ENCODE data around the gene SLC7A7. TPM values are rescaled to one million over a fixed set of nuclear protein-coding genes. Genes with fewer than 3 reads are reported as not detected.

The SLC7A7 gene
- total and polyA plus RNA-seq, 12 donors = 4.0 to 30.5 (median 17.7) TPM

DNA sequence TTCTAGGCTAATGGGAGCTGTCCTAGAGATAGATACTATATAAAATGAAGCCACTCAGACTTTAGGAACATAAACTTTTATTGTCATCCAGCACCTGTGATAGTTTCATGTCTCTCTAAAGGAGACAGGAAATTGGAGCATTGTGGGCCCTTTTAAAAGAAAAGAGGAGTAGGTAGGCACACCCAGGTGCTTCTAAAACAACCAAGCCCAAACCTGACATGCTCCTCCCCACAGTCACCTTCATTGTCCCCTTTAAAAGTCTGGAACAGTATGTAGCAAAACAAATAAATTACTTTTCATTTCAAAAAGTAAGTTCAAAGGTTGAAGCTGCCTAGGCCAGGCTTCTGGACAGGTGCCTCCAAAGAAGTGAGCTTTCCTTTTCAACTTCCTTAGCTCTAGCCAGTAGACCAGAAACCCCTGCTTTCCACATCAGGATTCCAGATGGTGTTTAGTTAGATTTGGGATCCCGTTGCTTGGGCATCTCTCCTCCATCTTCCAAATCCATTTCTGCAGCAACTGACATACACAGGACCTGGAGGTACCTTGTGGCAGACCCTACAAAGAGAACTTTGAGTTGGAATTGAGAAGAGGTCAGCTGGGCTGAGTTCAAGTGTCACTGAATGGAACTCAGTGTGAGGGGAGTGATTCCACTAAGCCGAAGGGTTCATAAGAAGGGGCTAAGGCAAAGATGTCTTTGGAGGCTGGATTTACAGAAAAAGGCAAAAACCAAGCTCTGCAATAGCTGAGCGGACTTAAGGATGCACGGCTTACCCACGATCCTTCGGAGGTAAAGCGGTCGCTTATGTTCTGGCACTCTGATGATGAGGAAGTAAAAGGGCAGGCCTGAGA, 41.8 kb downstream of the SLC7A7 start:
- Histone ChIP-seq H3K9me3 (replicated peaks in 1 of 3) (no peaks in the 10 kb centered on the region), H3K27me3 (no peaks in the 10 kb centered on the region), H3K4me3 (no peak overlapping the region), H3K36me3 (replicated peaks in 1 of 2) (peaks cover 4 to 58% of the 10 kb centered on the region in 2 donors), H3K27ac (no peak overlapping the region), H3K4me1 (replicated peaks in 1 of 2) (peaks cover 0 to 22% of the 10 kb centered on the region in 2 donors)
- peak in 1 of 7 donors; percentile 45 for DNase-seq
- 91 to 96% (median 94%) methylated on average over 8 of the region's 8 CpGs for WGBS, 4 donors
- no peak for TF ChIP-seq POLR2A (IDR thresholded peaks at IDR 0.05)
- TF ChIP-seq, protein P1, sequence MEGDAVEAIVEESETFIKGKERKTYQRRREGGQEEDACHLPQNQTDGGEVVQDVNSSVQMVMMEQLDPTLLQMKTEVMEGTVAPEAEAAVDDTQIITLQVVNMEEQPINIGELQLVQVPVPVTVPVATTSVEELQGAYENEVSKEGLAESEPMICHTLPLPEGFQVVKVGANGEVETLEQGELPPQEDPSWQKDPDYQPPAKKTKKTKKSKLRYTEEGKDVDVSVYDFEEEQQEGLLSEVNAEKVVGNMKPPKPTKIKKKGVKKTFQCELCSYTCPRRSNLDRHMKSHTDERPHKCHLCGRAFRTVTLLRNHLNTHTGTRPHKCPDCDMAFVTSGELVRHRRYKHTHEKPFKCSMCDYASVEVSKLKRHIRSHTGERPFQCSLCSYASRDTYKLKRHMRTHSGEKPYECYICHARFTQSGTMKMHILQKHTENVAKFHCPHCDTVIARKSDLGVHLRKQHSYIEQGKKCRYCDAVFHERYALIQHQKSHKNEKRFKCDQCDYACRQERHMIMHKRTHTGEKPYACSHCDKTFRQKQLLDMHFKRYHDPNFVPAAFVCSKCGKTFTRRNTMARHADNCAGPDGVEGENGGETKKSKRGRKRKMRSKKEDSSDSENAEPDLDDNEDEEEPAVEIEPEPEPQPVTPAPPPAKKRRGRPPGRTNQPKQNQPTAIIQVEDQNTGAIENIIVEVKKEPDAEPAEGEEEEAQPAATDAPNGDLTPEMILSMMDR (IDR thresholded peaks at IDR 0.05) = no peak
- intact Hi-C loops (cut with DNase I) = loop anchor here in 1 of 2 donors (10.0 kb wide), 1 partner anchor 81 kb away; no protein-coding TSS in a partner anchor

DNA sequence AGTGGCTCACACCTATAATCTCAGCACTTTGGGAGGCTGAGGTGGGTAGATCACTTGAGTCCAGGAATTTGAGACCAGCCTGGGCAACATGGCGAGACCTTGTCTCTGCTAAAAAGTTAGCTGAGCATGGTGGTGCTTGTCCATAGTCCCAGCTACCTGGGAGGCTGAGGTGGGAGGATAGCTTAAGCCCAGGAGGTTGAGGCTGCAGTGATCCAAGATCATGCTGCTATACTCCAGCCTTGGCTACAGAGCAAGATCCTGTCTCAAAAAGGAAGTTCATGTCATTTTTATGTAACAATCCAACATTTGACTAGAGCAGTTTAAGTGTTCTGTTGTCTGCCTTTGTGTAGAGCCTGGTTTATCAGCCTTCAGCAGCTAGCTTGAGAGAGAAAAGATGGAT, 42.5 kb downstream of the SLC7A7 start:
- Histone ChIP-seq H3K4me1 (replicated peaks in 1 of 2) (peaks cover 2 to 22% of the 10 kb centered on the region in 2 donors), H3K4me3 (no peak overlapping the region), H3K27me3 (no peaks in the 10 kb centered on the region), H3K27ac (no peak overlapping the region), H3K36me3 (replicated peaks in 1 of 2) (peaks cover 4 to 64% of the 10 kb centered on the region in 2 donors), H3K9me3 (replicated peaks in 1 of 3) (no peaks in the 10 kb centered on the region)
- DNase-seq = no peak
- TF ChIP-seq, protein P1 (IDR thresholded peaks at IDR 0.05) = no peak
- TF ChIP-seq POLR2A (IDR thresholded peaks at IDR 0.05) = no peak
- intact Hi-C loops (cut with DNase I) = loop anchor here in 1 of 2 donors (10.0 kb wide), 1 partner anchor 82 kb away; no protein-coding TSS in a partner anchor
- WGBS, 4 donors = 98 to 100% (median 100%) methylated on average over 1 of the region's 1 CpG

DNA sequence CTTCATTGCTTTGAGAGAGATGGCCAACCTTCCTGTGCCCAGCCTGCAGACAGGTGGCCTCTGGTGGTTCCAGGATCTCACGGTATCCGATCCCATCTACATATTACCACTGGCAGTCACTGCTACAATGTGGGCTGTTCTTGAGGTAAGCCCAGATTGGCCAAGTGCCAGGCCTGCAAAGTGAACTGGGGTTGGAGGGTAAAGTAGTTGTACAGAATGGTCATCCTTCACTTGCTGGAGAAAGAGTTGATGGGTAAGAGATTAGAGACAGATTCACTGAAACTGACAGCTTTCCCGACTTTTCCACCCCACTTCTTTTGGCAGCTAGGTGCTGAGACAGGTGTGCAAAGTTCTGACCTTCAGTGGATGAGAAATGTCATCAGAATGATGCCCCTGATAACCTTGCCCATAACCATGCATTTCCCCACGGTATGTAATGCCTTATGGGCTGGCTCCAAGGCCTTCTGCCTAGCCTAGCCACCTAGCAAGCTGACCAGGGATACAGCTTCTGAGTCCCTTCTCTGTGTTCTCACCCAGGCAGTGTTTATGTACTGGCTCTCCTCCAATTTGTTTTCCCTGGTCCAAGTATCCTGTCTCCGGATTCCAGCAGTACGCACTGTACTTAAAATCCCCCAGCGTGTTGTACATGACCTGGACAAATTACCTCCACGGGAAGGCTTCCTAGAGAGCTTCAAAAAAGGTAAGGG, 44.6 kb downstream of the SLC7A7 start:
- Histone ChIP-seq H3K4me1 (replicated peaks in 1 of 2) (peaks cover 12 to 25% of the 10 kb centered on the region in 2 donors), H3K9me3 (replicated peaks in 1 of 3) (no peaks in the 10 kb centered on the region), H3K27ac (no peak overlapping the region), H3K36me3 (replicated peaks in 1 of 2) (peaks cover 4 to 61% of the 10 kb centered on the region in 2 donors), H3K4me3 (no peak overlapping the region), H3K27me3 (no peaks in the 10 kb centered on the region)
- WGBS, 4 donors = 80 to 87% (median 86%) methylated on average over 8 of the region's 8 CpGs
- DNase-seq = no peak
- TF ChIP-seq POLR2A (IDR thresholded peaks at IDR 0.05) = no peak
- TF ChIP-seq, protein P1 (IDR thresholded peaks at IDR 0.05) = no peak
- intact Hi-C loops (cut with DNase I) = loop anchor here in 1 of 2 donors (10.0 kb wide), 1 partner anchor 84 kb away; no protein-coding TSS in a partner anchor

DNA sequence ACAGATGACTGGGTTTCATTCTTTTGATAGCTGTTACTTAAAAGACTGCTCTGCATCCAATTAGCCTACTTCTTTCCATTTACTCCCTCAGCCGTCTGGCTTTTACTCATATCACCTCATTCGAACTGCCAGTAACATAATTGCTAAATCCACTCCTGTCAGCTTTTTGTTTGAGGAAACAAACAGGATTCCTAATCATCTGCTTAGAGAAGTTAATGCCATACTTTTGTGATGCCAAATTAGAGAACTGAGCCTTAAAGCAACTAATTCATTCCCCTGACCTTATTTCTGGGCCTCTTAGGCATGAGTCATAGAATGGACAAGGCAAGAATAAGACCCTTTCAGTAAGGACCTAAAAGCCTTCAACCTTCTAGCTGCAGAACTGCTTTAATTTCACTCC, 45.9 kb downstream of the SLC7A7 start:
- intact Hi-C loops (cut with DNase I) = no loop called here
- no peaks in the 10 kb centered on the region for H3K27me3 ChIP-seq
- WGBS, 4 donors = 68 to 79% (median 73%) methylated on average over 2 of the region's 2 CpGs
- H3K4me3 ChIP-seq = no peak overlapping the region
- H3K9me3 ChIP-seq (replicated peaks in 1 of 3) = no peaks in the 10 kb centered on the region
- TF ChIP-seq, protein P1 (IDR thresholded peaks at IDR 0.05) = no peak
- peaks cover 4 to 61% of the 10 kb centered on the region in 2 donors for H3K36me3 ChIP-seq (replicated peaks in 1 of 2)
- peaks cover 16 to 33% of the 10 kb centered on the region in 2 donors for H3K4me1 ChIP-seq (replicated peaks in 1 of 2)
- DNase-seq = no peak
- no peak overlapping the region for H3K27ac ChIP-seq
